CD14-positive monocyte (primary cell): ENCODE results near the gene NSD1. TPM values are rescaled to one million over a fixed set of nuclear protein-coding genes. Genes with fewer than 3 reads are reported as not detected.

Source experiments
- DNase-seq, 3 donors: peaks; one replicate each; pipeline ENCODE4 v3.0.0-alpha.2; 2011 to 2022
- H2AFZ ChIP-seq: 2 replicates; pipeline ENCODE4 v1.6.0; 2012; ENCODE audit warnings: mild to moderate bottlenecking, low read depth, low read length, inconsistent platforms; ENCODE audit not compliant: insufficient read depth, poor library complexity, severe bottlenecking
- H3K27ac ChIP-seq, 2 donors: 1 replicate in 1 of 2; 2 replicates in 1 of 2; pipeline ENCODE4 v1.5.1; 2012 to 2013; ENCODE audit warnings: low read length in 2 of 2, control low read depth in 1 of 2, inconsistent platforms in 1 of 2, low read depth in 1 of 2, mild to moderate bottlenecking in 1 of 2
- H3K27me3 ChIP-seq, 2 donors: one replicate each; pipeline versions ENCODE4 v1.6.0 to v1.6.1; 2011 to 2013; ENCODE audit warnings: low read length in 2 of 2; ENCODE audit not compliant: control insufficient read depth in 2 of 2, insufficient read depth in 2 of 2
- H3K36me3 ChIP-seq, 2 donors: replicated peaks in 1 of 2; 1 replicate in 1 of 2; 2 replicates in 1 of 2; pipeline versions ENCODE4 v1.5.1 to v1.6.1; 2012 to 2013; ENCODE audit warnings: low read length in 2 of 2, control low read depth in 1 of 2, inconsistent platforms in 1 of 2, mild to moderate bottlenecking in 1 of 2; ENCODE audit not compliant: insufficient read depth in 2 of 2, control insufficient read depth in 1 of 2
- H3K4me1 ChIP-seq, 2 donors: 1 replicate in 1 of 2; 2 replicates in 1 of 2; pipeline versions ENCODE4 v1.5.1 to v1.6.1; 2012 to 2013; ENCODE audit warnings: low read length in 2 of 2, control low read depth in 1 of 2, inconsistent platforms in 1 of 2, mild to moderate bottlenecking in 1 of 2, moderate library complexity in 1 of 2; ENCODE audit not compliant: insufficient read depth in 2 of 2, control insufficient read depth in 1 of 2
- H3K4me2 ChIP-seq: replicated peaks from 2 replicates; pipeline ENCODE3; 2012; ENCODE audit warnings: low read length, moderate library complexity, mild to moderate bottlenecking; ENCODE audit not compliant: poor library complexity, severe bottlenecking; ENCODE audit errors: extremely low read depth
- H3K4me3 ChIP-seq, 3 experiments: fragments of 200-600 bp in 1 of 3; sonication (generic) in 1 of 3; replicated peaks in 1 of 3; 1 replicate in 2 of 3; 2 replicates in 1 of 3; pipeline ENCODE4 v1.5.1; 2011 to 2013; ENCODE audit warnings: low read length in 3 of 3, mild to moderate bottlenecking in 3 of 3, control low read depth in 2 of 3, low read depth in 2 of 3, inconsistent platforms in 1 of 3, moderate library complexity in 1 of 3
- H3K79me2 ChIP-seq: 2 replicates; pipeline ENCODE4 v1.6.0; 2012; ENCODE audit warnings: mild to moderate bottlenecking, control low read depth, inconsistent platforms, low read length, moderate library complexity; ENCODE audit not compliant: insufficient read depth
- H3K9ac ChIP-seq: 2 replicates; pipeline ENCODE4 v1.6.0; 2017; ENCODE audit warnings: low read length, mild to moderate bottlenecking; ENCODE audit not compliant: insufficient read depth, poor library complexity, severe bottlenecking
- H3K9me3 ChIP-seq, 2 donors: replicated peaks in 1 of 2; 1 replicate in 1 of 2; 2 replicates in 1 of 2; pipeline versions ENCODE4 v1.5.1 to v1.6.1; 2012 to 2013; ENCODE audit warnings: low read length in 2 of 2, control low read depth in 1 of 2; ENCODE audit not compliant: control insufficient read depth in 1 of 2, insufficient read depth in 1 of 2
- H4K20me1 ChIP-seq: 2 replicates; pipeline ENCODE4 v1.6.0; 2012; ENCODE audit warnings: mild to moderate bottlenecking, low read length, control low read depth, moderate library complexity; ENCODE audit not compliant: insufficient read depth
- H3K27ac Mint-ChIP-seq, 7 donors: one replicate each; pipeline ENCODE4 v1.8.0; 2020; ENCODE audit warnings: mild to moderate bottlenecking in 7 of 7, mixed read lengths in 7 of 7, moderate library complexity in 6 of 7, inconsistent platforms in 2 of 7
- H3K27me3 Mint-ChIP-seq, 3 donors: one replicate each; pipeline ENCODE4 v1.8.0; 2021 to 2022; ENCODE audit warnings: low read depth in 3 of 3, mild to moderate bottlenecking in 3 of 3, mixed read lengths in 3 of 3, moderate library complexity in 3 of 3, inconsistent platforms in 1 of 3
- H3K36me3 Mint-ChIP-seq, 2 donors: one replicate each; pipeline ENCODE4 v1.8.0; 2020; ENCODE audit warnings: mixed read lengths in 2 of 2, inconsistent platforms in 1 of 2, mild to moderate bottlenecking in 1 of 2
- H3K4me1 Mint-ChIP-seq: one replicate; pipeline ENCODE4 v1.8.0; 2020; ENCODE audit warnings: mild to moderate bottlenecking, mixed read lengths
- H3K4me3 Mint-ChIP-seq, 2 donors: one replicate each; pipeline ENCODE4 v1.8.0; 2020; ENCODE audit warnings: mild to moderate bottlenecking in 2 of 2, mixed read lengths in 2 of 2, moderate library complexity in 1 of 2
- H3K9me3 Mint-ChIP-seq, 7 donors: one replicate each; pipeline ENCODE4 v1.8.0; 2020 to 2022; ENCODE audit warnings: mixed read lengths in 7 of 7, mild to moderate bottlenecking in 6 of 7, moderate library complexity in 6 of 7, inconsistent platforms in 2 of 7
- WGBS: methylation state at CpG from one replicate; pipeline ENCODE4 v1.1.5; 2013; ENCODE audit warnings: missing lambda C conversion rate; ENCODE audit not compliant: insufficient coverage; 5-methylcytosine and 5-hydroxymethylcytosine counted together
- intact Hi-C, 2 donors: fragments of 100-400 bp; cut with micrococcal nuclease; formaldehyde crosslinking; loops; one replicate each; pipeline versions ENCODE4 v1.15.0 to v1.15.1; 2023
- polyA plus RNA-seq, 3 donors: library from polyadenylated mRNA; depleted of rRNA in 1 of 3; unstranded in 2 of 3; stranded (reverse) in 1 of 3; fragments of 300-500 nt in 2 of 3; fragments of >200 nt in 1 of 3; fragmentation: Illumina TruSeq in 2 of 3; gene quantifications; 1 replicate in 2 of 3; 2 replicates in 1 of 3; pipeline ENCODE4 v1.2.3, GENCODE V29; 2012 to 2021
- TF ChIP-seq, protein P1 (sequence below): fragments of 200-600 bp; IDR thresholded peaks from one replicate; pipeline ENCODE4 v1.8.0; 2022; ENCODE audit warnings: antibody characterized with exemption, mild to moderate bottlenecking

NSD1 gene
- polyA plus RNA-seq, 3 donors = 12.6 to 31.9 (median 19.0) TPM

DNA sequence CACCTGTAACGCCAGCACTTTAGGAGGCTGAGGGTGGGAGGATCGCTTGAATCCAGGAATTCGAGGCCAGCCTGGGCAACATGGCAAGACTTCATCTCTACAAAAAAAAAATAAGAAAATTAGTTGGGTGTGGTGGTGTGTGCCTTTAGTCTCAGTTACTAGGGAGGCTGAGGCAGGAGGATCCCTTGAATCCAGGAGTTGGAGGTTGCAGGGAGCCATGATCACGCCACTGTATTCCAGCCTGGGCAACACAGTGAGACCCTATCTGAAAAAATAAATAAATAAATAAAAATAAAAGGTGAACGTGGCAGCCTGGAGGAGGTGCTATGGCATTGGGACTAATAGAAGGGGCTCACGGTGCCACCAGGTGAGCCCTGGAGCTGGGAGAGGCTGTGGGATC lies 39.8 kb upstream of the NSD1 start:
- peaks cover 8% of the 10 kb centered on the region for H3K4me1 Mint-ChIP-seq
- Histone ChIP-seq H3K79me2 (no peaks in the 10 kb centered on the region), H2AFZ (no peak overlapping the region), H3K36me3 (no peaks in the 10 kb centered on the region), H3K4me3 (no peak overlapping the region), H3K9me3 (no peaks in the 10 kb centered on the region), H3K27ac (no peak overlapping the region), H4K20me1 (no peaks in the 10 kb centered on the region), H3K27me3 (peaks cover 0 to 3% of the 10 kb centered on the region in 2 donors), H3K4me2 (no peak overlapping the region), H3K9ac (no peak overlapping the region), H3K4me1 (no peaks in the 10 kb centered on the region)
- no peak overlapping the region for H3K27ac Mint-ChIP-seq
- peaks cover 0 to 2% (median 0%) of the 10 kb centered on the region in 7 donors for H3K9me3 Mint-ChIP-seq
- intact Hi-C loops = no loop called here
- no peaks in the 10 kb centered on the region for H3K36me3 Mint-ChIP-seq
- TF ChIP-seq, protein P1, sequence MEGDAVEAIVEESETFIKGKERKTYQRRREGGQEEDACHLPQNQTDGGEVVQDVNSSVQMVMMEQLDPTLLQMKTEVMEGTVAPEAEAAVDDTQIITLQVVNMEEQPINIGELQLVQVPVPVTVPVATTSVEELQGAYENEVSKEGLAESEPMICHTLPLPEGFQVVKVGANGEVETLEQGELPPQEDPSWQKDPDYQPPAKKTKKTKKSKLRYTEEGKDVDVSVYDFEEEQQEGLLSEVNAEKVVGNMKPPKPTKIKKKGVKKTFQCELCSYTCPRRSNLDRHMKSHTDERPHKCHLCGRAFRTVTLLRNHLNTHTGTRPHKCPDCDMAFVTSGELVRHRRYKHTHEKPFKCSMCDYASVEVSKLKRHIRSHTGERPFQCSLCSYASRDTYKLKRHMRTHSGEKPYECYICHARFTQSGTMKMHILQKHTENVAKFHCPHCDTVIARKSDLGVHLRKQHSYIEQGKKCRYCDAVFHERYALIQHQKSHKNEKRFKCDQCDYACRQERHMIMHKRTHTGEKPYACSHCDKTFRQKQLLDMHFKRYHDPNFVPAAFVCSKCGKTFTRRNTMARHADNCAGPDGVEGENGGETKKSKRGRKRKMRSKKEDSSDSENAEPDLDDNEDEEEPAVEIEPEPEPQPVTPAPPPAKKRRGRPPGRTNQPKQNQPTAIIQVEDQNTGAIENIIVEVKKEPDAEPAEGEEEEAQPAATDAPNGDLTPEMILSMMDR = no peak
- peaks cover 0 to 10% (median 0%) of the 10 kb centered on the region in 3 donors for H3K27me3 Mint-ChIP-seq
- H3K4me3 Mint-ChIP-seq = no peak overlapping the region
- no peak for DNase-seq
- WGBS = no CpG with 5 or more reads among the region's 6 CpGs

DNA sequence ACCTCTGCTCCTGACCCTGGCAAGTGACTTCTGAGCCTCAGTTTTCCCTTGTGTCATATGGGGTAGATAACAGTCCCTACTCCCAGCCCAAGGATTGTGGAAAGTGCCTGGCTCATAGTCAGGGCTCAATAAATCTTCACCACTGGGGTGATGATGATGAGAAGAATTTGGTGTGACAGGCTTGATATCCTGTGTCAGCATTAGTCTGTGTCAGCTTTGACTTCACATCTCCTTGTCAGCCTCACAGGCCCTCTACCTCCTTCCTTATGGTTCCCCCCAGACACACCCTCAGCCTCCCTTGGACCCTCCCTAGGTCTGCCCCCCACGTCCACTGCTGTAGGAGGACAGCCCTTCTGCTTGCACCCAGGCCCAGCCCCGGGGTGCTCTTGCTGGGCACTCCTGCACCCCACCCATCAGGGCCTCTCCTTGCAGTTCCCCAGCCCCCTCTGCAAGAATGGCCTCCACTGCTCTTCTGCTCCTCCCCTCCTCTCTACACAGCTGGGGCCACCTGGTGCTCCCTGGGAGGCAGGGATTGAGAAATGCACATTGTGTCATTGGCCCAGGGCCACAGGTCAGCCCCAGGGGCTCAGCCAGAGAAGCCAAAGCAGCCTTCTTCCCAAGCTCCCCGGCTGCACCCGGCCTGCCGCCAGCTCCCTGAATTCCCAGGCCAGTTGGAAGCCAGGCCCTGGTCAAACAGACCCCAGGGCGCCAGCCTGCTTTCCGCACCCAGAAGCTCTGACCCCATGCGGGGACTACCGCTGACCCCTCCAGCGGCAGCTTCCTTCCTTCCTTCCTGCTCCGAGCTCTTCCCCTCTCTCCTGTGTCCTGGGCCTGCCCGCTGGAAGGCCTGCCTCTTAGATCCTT lies 39.1 kb upstream of the NSD1 start:
- peaks cover 0 to 8% (median 3%) of the 10 kb centered on the region in 3 donors for H3K27me3 Mint-ChIP-seq
- intact Hi-C loops = no loop called here
- peaks cover 0 to 2% (median 0%) of the 10 kb centered on the region in 7 donors for H3K9me3 Mint-ChIP-seq
- Histone ChIP-seq H3K27me3 (peaks cover 0 to 3% of the 10 kb centered on the region in 2 donors), H3K36me3 (no peaks in the 10 kb centered on the region), H4K20me1 (no peaks in the 10 kb centered on the region), H2AFZ (no peak overlapping the region), H3K4me1 (no peaks in the 10 kb centered on the region), H3K27ac (no peak overlapping the region), H3K9me3 (no peaks in the 10 kb centered on the region), H3K4me3 (no peak overlapping the region), H3K79me2 (no peaks in the 10 kb centered on the region), H3K9ac (no peak overlapping the region), H3K4me2 (no peak overlapping the region)
- no peaks in the 10 kb centered on the region for H3K36me3 Mint-ChIP-seq
- DNase-seq = no peak
- 71% methylated on average over 12 of the region's 12 CpGs for whole genome bisulfite sequencing
- H3K4me1 Mint-ChIP-seq = peaks cover 6% of the 10 kb centered on the region
- H3K27ac Mint-ChIP-seq = no peak overlapping the region
- TF ChIP-seq, protein P1 = no peak
- no peak overlapping the region for H3K4me3 Mint-ChIP-seq
